Renal pelvis (tissue), 12 donors: ENCODE data around the gene CDC27. TPM values are rescaled to one million over a fixed set of nuclear protein-coding genes. Genes with fewer than 3 reads are reported as not detected.
"Not testable (repeated sequence)": the region's sequence is repeated elsewhere in the genome, so short reads cannot be mapped to it uniquely, and the experiment has no call there.

Experiments
- DNase-seq: peaks from one replicate; pipeline ENCODE4 v3.0.0-alpha.2; 2013
- long read RNA-seq, 16 experiments: transcript quantifications; one replicate each; lab custom pipeline, GENCODE V29; 2026
- polyA plus RNA-seq, 3 donors: library from polyadenylated mRNA; unstranded; fragments of 120-200 nt; gene quantifications; one replicate each; pipeline ENCODE4 v1.2.1, GENCODE V29; 2013; ENCODE audit not compliant: insufficient read length in 3 of 3

The CDC27 gene, protein sequence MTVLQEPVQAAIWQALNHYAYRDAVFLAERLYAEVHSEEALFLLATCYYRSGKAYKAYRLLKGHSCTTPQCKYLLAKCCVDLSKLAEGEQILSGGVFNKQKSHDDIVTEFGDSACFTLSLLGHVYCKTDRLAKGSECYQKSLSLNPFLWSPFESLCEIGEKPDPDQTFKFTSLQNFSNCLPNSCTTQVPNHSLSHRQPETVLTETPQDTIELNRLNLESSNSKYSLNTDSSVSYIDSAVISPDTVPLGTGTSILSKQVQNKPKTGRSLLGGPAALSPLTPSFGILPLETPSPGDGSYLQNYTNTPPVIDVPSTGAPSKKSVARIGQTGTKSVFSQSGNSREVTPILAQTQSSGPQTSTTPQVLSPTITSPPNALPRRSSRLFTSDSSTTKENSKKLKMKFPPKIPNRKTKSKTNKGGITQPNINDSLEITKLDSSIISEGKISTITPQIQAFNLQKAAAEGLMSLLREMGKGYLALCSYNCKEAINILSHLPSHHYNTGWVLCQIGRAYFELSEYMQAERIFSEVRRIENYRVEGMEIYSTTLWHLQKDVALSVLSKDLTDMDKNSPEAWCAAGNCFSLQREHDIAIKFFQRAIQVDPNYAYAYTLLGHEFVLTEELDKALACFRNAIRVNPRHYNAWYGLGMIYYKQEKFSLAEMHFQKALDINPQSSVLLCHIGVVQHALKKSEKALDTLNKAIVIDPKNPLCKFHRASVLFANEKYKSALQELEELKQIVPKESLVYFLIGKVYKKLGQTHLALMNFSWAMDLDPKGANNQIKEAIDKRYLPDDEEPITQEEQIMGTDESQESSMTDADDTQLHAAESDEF
- polyA plus RNA-seq = 10 to 100 TPM; 48.1 to 60.8 (median 52.3) TPM
- long read RNA-seq, donor 1, full-length matches to known transcripts = 1 of 1 reads
- long read RNA-seq, donor 1, partial matches to known transcripts = 0 of 1 reads
- long read RNA-seq, donor 1, other reads (novel, unspliced or antisense) = 0 of 1 reads
- long read RNA-seq, donor 2, partial matches to known transcripts = 0 of 2 reads
- long read RNA-seq, donor 2, other reads (novel, unspliced or antisense) = 0 of 2 reads
- long read RNA-seq, donor 3, full-length matches to known transcripts = 2 of 2 reads
- long read RNA-seq, donor 3, partial matches to known transcripts = 0 of 2 reads
- long read RNA-seq, donor 3, other reads (novel, unspliced or antisense) = 0 of 2 reads
- long read RNA-seq, donor 4 = 0 reads
- long read RNA-seq, donor 5, partial matches to known transcripts = 0 of 1 reads
- long read RNA-seq, donor 5, other reads (novel, unspliced or antisense) = 0 of 1 reads
- long read RNA-seq, donor 6 = 0 reads
- long read RNA-seq, donor 7 = 0 reads
- long read RNA-seq, donor 8, full-length matches to known transcripts = 1 of 1 reads
- long read RNA-seq, donor 8, partial matches to known transcripts = 0 of 1 reads
- long read RNA-seq, donor 8, other reads (novel, unspliced or antisense) = 0 of 1 reads
- long read RNA-seq, donor 9, full-length matches to known transcripts = 6 of 6 reads
- long read RNA-seq, donor 9, partial matches to known transcripts = 0 of 6 reads
- long read RNA-seq, donor 9, other reads (novel, unspliced or antisense) = 0 of 6 reads
- long read RNA-seq, donor 10, partial matches to known transcripts = 9 of 10 reads
- long read RNA-seq, donor 10, other reads (novel, unspliced or antisense) = 0 of 10 reads
- long read RNA-seq, donor 11, full-length matches to known transcripts = 2 of 2 reads
- long read RNA-seq, donor 11, partial matches to known transcripts = 0 of 2 reads
- long read RNA-seq, donor 11, other reads (novel, unspliced or antisense) = 0 of 2 reads
- long read RNA-seq, donor 12, full-length matches to known transcripts = 2 of 2 reads
- long read RNA-seq, donor 12, partial matches to known transcripts = 0 of 2 reads
- long read RNA-seq, donor 12, other reads (novel, unspliced or antisense) = 0 of 2 reads
- long read RNA-seq, donor 13 = 0 reads
- long read RNA-seq, donor 14 = 0 reads
- long read RNA-seq, donor 15 = 0 reads
- long read RNA-seq, donor 16 = 0 reads

DNA sequence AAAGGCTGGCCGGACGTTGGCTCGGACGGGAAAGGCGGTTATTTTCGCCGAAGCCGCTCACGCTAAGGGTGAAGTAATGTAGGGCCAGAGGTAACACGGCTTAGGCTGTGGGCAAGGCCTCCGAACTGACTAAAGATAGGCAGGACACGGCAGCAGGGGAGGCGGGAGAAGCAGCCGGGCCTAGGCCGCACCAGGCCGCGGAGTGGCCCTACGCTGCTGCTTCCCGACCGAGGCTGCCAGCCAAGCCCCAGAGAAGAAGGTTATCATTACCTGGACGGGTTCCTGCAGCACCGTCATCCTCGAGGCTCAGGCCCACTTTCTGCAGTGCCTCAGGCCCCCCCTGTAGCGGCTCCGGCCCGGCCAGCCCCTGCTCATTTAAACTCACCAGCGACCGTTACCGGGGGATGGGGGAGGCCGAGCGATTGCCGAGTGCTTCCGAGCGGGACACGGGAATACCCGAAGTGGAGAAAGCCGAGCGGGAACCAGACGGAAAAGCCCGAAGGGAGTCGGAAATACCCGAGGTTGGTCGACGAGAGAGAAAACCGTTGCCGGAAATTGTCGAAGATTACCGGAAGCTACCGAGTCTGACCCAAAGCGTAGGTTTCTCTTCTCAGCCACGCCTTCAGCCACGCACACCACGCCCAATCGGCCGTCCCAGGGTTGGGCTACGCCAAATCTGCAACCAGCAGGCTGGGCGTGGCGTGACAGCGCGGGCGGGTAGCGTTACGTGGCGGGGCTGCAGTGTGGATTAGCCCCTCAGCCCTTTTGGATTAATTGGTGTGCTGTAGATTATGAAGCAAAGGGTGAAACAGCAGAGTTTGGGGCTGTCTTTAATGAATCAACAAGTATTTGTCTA lies at the start of gene CDC27:
CDC27 (minus strand) TSS at position 420 of the 856 bp plus-strand sequence; CDS start at position 297, 123 bp downstream.
- peak; percentile 99 for DNase-seq

DNA sequence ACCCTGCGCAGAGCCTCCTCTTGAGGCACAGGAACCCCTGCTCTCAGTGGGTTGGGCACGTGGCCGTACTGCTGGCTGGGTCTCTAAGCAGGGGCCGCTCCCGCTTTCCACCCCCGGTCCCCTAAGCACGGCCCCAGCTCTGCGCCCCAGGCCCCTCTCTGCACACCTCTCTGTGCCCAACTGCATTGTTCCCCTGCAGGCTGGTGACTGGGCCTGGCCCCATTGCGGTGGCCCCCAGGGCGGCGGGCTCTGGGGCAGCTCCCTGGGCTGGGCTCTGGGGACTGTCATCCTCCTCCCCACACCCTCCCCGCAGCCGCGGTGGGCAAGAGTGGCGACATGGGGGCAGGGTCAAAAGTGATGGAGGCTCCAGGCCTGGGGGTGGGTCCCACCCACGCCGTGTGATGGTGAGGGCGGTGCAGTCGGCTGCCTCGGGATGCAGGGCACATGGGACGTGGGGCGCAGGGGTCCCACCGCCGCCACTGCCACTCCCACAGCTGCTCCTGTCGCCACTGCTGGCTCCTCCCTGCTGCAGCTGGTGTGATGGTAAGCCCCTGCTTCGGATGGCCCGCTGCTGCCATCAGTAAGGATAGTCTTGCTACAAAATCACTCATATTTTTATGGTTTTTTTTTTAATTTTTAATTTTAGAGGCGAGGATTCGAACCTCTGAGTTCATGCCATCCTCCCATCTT lies 49.4 kb upstream of the CDC27 start:
- no peak for DNase-seq

DNA sequence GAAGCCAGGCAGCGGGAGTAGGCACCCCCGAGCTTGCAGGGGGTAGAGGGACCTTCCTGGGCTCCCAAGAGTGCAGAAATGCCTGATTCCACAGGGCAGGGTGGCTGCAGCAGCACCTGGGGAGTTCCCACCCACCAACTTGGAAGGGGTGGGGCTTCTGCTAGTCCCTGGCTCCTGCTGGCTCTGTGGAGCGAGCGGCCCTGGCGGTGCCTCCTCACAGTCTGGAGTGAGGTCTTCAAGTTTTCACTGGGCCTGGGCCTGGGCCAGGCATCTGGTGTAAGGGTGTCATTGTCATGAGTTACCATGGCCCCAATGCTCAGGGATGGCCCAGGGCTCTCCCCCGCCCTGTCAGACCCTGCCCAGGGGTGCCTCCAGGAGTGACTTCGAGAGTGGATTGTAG lies 48.7 kb upstream of the CDC27 start:
- DNase-seq = no peak

DNA sequence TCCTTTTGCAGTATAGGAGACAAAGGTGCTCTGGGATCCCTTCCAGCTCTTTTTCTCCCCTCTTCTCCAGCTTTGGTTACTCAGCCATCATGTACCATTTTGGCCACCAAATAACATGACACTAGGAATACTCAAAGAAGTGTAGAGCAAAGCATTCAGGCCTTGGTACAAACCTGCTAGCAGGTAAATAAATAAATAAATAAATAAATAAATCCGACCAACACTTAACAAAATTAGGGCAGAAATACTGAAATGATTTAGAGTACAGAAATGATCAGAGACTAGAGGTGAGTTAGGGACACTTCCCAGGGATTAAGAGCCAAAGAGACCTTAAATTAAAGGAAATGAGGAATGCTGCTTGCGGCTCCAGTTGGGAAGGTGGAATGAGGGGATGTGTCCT lies 46.8 kb upstream of the CDC27 start:
- no peak for DNase-seq

DNA sequence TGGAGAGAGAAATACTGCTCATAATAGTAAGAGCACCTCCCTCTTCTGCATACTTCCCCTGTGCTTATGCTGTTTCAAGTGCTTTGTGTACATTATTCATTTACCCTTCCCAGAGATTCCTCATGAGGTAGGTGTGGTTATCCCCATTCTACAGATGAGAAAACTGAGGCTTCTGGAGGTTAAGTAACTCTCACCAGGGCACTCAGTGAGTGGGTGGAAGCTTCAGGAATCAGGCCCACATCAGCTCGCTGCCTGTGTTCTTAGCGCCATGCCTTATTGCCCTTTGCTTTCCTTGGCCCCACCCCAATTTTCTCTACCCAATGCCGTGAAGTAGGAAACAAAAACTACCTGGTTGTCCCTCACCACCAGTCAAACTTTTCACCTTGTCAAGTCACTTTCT lies 46.4 kb upstream of the CDC27 start:
- DNase-seq = no peak

DNA sequence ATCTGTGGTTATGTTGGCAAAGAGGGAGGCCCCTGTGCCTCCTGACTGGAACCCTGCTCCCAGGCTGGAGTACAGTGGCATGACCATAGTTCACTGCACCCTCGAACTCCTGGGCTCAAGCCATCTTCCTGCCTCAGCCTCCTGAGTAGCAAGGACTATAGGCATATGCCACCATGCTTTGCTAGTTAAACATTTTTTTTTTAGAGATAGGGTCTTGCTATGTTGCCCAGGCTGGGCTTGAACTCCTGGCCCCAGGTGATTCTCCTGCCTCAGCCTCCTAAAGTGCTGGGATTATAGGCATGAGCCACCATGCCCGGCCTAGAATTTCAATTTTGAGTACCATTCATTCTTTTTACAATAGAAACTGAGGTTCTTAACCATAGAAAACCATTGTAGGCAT lies 43.4 kb upstream of the CDC27 start:
- no peak for DNase-seq

DNA sequence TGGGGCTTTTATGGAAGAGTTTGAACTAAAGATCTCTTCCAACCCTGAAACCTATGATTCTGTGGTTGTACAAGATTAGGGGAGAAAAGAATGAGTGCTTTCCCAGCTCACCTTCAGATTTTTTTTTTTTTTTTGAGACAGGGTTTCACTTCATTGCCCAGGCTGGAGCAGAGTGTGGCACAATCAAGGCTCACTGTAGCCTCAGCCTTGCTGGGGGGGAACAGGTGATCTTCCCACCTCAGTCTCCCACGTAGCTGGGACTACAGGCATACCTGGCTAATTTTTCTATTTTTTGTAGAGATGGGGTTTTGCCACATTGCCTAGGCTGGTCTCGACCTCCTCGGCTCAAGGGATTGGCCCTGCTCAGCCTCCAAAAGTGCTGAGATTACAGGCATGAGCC lies 42.8 kb upstream of the CDC27 start:
- no peak for DNase-seq

DNA sequence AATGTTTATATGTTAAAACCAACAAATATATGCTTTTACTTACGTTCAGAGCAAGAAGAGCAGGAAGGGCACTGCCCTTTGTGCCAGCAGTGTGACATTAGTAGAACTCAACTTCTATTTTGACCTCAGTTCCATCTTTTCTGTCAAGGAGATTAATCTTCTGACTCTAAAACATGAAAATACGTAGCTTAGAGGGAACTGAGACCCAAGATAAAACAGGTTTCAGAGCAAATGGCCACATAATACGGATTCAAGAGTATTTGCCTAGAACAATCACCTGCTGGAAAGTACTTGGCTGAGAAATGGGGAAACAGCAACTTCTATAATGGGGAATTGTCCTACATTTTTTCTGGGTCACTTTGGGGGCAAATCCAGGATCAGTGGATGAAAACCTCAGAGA lies 42.2 kb upstream of the CDC27 start:
- no peak for DNase-seq

DNA sequence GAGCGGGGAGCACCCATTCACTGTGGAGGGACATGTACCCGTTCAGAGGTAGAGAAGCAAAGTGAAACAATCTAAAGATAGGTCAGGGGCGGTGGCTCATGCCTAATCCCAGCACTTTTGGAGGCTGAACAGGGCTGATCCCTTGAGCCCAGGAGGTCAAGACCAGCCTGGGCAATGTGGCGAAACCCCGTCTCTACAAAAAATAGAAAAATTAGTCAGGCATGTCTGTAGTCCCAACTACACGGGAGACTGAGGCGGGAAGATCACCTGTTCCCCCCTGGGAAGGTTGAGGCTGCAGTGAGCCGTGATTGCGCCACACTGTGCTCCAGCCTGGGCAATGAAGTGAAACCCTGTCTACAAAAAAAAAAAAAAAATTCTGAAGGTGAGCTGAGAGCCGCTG lies 41.8 kb upstream of the CDC27 start:
- no peak for DNase-seq

DNA sequence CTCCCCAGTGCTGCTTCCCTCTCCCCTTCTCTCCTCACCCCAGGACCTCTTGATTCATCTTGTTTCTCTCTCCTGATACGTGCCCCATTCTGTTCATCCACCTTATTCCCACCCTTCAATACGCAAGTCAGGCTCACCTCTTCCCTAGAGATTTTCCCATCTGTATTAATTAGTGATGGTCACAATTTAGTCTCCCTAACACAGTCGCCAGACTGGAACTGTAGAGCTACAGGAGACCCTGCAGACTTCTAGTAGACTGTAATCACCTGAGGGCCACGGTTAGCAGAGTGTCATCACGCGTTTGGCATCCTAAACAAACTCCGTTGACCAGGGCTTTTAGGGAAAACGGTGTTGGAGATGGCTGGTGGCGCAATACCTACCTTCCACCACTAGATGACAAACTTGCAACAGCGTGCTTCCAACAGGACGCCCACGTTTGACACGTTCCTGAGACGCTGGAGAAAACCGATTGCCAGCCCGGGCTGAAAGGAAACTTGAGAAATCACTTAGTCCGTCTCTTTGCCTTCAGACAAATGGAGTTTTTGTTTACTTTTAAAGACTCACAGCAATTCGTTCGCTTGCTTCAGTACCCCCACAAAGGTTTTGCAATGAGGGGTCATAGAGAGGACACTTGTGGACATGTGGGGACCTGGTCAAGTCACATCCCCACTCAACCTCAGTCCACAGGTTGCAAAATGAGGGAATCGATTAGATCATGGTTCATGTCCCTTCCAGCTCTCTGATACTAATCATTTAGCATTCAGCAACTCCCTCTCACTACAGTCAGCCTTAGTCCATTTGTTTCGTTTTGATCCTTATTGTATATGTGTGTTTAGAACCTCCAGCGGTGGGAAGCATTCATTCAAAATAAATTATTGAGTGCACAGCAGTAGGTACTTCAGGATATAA lies 40.7 kb upstream of the CDC27 start:
- peak; percentile 88 for DNase-seq

DNA sequence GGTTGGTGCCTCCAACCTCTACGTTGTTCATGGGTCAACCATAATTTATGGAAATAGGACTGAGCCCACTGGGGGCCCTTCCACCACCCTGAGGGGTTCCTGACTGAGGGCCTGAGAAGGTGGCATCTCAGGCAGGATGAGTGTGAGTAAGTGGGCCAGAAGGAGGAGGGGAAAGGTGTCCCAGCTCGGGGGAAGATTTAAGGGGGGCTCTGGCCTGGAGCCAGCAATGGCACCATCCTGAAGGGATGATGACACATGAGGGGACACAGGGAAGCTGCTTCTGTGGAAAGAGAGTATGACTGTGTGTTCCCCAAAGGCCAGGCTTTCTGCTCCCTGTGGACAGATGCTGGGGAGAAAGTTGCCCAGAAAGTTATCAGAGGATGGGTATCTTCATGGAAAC lies 38.8 kb upstream of the CDC27 start:
- no peak for DNase-seq

DNA sequence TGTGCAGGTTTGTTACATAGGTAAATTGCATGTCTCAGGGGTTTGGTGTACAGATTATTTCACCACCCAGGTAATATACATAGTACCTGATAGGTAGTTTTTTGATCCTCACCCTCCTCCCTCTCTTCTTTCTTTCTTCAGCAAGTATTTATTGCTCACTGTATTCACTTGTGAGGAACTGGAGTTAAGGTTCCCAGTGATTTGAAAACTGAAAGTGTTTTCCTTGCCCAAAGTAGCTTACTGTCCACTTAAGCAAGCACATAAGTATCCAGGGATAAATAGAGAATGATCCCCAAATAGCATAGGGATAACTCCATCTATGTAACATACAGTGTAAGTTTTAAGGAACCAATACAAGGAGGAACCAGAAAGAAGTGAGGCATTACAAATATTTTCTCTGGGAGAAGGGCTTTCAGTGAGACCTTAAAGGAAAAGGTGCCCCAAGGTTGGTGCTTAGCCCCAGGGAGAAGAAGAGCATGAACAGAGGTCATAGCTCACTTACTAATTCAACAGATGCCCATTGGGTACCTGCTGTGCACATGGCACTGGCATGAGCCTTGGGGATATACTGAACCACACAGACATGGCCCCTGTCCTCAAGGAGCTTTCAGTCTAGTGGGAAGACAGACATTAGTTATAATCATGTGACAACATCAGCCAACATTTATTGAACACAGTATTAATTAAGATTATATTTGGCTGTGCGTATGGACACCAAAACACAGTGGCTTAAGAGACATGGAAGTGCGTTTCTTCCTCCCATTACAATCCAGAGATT lies 37.0 kb upstream of the CDC27 start:
- DNase-seq = no peak

DNA sequence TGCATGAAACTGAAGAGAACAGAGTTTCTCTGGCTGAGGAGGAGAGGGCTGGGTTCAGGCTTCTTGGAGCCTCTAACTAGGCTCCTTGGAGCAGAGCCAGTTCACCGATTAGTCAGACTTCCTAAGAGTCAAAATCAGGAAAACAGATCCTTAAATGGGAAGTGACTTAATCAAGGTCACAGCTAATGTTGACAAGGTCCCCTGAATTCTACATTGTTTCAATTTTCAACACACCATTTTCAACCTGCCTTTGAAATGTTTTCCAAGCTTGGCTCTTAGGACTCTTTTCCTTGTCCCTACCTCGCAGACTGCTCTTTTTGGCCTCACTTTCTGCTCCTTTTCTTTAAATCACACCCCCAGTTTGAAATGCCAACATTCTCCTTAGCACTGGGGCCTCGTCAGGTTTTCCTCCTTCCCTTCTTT lies 36.4 kb upstream of the CDC27 start:
- DNase-seq = no peak

DNA sequence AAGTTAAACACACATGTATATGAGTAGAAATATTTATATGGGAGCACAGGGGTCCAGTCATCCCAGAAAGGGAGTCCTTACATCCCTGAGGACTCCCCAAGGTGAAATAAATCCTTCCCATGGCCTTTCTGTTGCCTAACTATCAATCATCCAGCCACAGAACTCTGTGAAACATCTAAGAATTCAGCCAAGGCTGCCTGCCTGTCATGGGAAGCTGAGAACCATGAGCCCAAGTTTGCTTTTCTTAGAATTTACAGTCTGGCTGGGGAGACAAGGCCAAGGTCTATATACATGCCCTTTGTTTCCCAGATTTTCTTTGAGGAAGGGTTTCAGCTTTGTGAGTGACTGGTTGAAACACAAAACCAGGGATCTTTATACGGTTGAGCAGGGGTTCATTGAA lies 35.9 kb upstream of the CDC27 start:
- DNase-seq = no peak

DNA sequence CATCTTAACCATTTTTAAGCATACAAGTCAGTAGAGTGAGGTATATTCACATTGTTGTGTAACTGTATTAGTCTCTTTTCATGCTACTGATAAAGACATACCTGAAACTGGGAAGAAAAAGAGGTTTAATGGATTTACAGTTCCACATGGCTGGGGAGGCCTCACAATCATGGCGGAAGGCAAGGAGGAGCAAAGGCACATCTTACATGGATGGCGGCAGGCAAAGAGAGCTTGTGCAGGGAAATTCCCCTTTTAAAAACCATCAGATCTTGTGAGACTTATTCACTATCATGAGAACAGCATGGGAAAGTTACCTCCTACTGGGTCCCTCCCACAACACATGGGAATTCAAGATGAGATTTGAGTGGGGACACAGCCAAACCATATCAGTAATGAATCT lies 35.0 kb upstream of the CDC27 start:
- not testable (repeated sequence) for DNase-seq

DNA sequence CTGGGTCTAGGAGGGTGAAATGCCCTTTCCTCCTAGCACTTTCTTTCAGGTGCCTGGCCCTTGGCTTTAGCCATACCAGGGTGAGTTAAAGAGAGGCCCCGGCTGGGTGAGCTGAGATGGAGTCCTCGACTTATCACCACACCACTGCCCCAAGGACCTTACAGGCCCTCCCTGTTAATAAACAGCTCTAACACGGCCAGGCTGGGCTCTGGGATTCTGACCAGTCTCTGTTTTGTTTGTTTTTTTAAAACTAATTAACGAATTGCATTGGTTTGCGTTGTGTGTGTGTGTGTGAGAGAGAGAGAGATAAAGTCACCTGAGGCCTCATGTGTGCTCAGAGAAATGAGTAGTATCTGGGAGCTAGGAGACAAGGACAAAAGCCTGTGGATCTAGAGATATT lies 34.4 kb upstream of the CDC27 start:
- no peak for DNase-seq

DNA sequence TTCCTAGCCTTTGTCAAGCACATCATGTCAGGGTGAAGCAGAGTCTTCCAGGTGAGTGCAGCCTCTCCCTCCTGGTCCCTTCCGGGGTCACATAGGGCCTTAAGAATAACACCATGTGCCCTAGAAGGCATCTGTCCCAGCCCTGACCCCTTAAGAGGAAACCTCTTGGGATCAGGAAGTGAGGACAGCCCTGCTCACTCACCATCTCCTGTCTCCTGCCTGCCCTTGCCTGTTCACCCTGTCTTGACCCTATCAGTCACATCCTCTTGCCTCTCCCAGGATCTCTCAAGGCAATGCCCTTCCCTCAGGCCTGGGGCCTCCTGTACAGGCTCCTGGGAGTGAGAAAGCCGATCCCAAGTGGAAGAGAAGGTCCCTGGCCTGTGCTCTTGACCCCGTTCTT lies 33.9 kb upstream of the CDC27 start:
- DNase-seq = no peak
